ENCODE measurements around the gene TRIO.

- TF ChIP-seq ZFP3 (CRISPR knock-in tag; IDR thresholded peaks at IDR 0.05) (no peak), BACH2 (CRISPR knock-in tag; IDR thresholded peaks at IDR 0.05; ENCODE audit: borderline replicate concordance) (no peak), RARB (CRISPR knock-in tag; IDR thresholded peaks at IDR 0.05) (no peak), ARNTL (CRISPR knock-in tag; IDR thresholded peaks at IDR 0.05; ENCODE audit: borderline replicate concordance, low read depth) (no peak), ESRRG (CRISPR knock-in tag; IDR thresholded peaks at IDR 0.05) (no peak), CSDC2 (CRISPR knock-in tag; IDR thresholded peaks at IDR 0.05) (no peak)
- TF ChIP-seq, protein P1, sequence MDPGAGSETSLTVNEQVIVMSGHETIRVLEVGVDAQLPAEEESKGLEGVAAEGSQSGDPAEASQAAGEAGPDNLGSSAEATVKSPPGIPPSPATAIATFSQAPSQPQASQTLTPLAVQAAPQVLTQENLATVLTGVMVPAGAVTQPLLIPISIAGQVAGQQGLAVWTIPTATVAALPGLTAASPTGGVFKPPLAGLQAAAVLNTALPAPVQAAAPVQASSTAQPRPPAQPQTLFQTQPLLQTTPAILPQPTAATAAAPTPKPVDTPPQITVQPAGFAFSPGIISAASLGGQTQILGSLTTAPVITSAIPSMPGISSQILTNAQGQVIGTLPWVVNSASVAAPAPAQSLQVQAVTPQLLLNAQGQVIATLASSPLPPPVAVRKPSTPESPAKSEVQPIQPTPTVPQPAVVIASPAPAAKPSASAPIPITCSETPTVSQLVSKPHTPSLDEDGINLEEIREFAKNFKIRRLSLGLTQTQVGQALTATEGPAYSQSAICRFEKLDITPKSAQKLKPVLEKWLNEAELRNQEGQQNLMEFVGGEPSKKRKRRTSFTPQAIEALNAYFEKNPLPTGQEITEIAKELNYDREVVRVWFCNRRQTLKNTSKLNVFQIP (CRISPR knock-in tag; IDR thresholded peaks at IDR 0.05; ENCODE audit: borderline replicate concordance, low read depth), result no peak
Measured at GRCh38 chr5:14382640-14383039, 239.5 kb downstream of the TRIO start.
